Stimulated activated effector memory CD8-positive, alpha-beta T cell treated with anti-CD3 and anti-CD28 coated beads, Interleukin-12 subunit alpha, Interleukin-12 subunit beta, amount 100 ng/mL, for 72 hours (primary cell): ENCODE data around the gene PRKAR1B.

ENCODE experiments used
- ATAC-seq: fragments of 150-1000 bp; cut with Tn5 transposase; 2 replicates; pipeline ENCODE4 v1.10.0; 2021
- DNase-seq, 2 donors: peaks; one replicate each; pipeline ENCODE4 v3.0.0; 2021 to 2022; ENCODE audit warnings: low spot score in 2 of 2
- H3K27ac Mint-ChIP-seq: one replicate; pipeline ENCODE4 v1.8.0; 2022; ENCODE audit warnings: mild to moderate bottlenecking, mixed read lengths
- H3K36me3 Mint-ChIP-seq: one replicate; pipeline ENCODE4 v1.8.0; 2022; ENCODE audit warnings: mild to moderate bottlenecking, mixed read lengths
- H3K4me1 Mint-ChIP-seq: one replicate; pipeline ENCODE4 v1.8.0; 2022; ENCODE audit warnings: mixed read lengths
- H3K4me3 Mint-ChIP-seq: one replicate; pipeline ENCODE4 v1.8.0; 2022; ENCODE audit warnings: mild to moderate bottlenecking, mixed read lengths
- H3K9me3 Mint-ChIP-seq: one replicate; pipeline ENCODE4 v1.8.0; 2022; ENCODE audit warnings: mixed read lengths

Gene PRKAR1B

DNA sequence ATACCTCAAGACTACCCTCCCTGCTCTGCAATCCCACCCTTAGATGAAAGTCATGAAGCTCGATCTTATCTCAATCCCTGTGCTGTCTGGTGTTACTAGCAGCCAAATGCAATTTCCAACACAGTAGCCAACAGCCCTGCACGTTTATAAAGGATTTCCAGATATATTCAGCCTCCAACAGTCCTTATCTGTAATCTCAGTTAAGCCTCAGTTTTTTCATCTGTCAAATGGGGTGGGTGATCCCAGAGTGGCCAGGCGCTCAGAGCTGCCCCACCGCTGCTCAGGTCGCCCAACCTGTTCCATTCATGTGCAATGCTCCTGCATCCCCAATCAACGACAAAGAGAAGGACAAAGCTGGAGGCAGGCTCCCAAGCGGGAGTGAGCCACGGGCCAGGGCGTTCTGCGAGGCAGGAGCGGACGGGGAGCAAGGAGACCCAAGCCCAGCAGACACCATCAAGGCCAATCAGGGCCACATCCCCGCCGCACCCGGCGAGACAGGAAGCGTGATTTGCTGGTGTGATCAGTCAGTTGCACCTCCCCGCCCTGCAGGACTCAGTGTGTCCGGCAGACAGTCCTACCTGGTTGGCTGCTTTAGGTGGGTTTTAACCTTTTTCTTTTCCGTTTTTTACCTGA, 227.1 kb downstream of the PRKAR1B start:
- Mint-ChIP-seq H3K36me3 (peaks cover 97% of the 10 kb centered on the region), H3K27ac (no peak overlapping the region), H3K4me1 (peaks cover 19% of the 10 kb centered on the region), H3K4me3 (no peak overlapping the region), H3K9me3 (no peaks in the 10 kb centered on the region)
- no peak for DNase-seq
- no peak for ATAC-seq
